Aorta (tissue), 5 donors: ENCODE data around the gene RAD51C. TPM values are rescaled to one million over a fixed set of nuclear protein-coding genes. Genes with fewer than 3 reads are reported as not detected.
A peak's percentile ranks its signal among the peaks of the same experiment; 100 is the strongest.
"Not testable (repeated sequence)": the region's sequence is repeated elsewhere in the genome, so short reads cannot be mapped to it uniquely, and the experiment has no call there.

Experiments
- ATAC-seq: fragments of 200-7000 bp; cut with Tn5 transposase; one replicate; pipeline ENCODE4 v1.9.1; 2022; ENCODE audit warnings: moderate library complexity; ENCODE audit not compliant: low FRiP score
- DNase-seq, 2 donors: peaks; one replicate each; pipeline ENCODE4 v3.0.0-alpha.2; 2020
- H3K27ac ChIP-seq, 2 donors: one replicate each; pipeline ENCODE4 v1.5.1; 2013; ENCODE audit warnings: low read length in 2 of 2, mild to moderate bottlenecking in 2 of 2, moderate library complexity in 2 of 2, control low read depth in 1 of 2, inconsistent platforms in 1 of 2, low read depth in 1 of 2
- H3K27me3 ChIP-seq, 2 donors: one replicate each; pipeline ENCODE4 v1.6.1; 2013; ENCODE audit warnings: control low read depth in 1 of 2, low read length in 1 of 2, mild to moderate bottlenecking in 1 of 2, moderate library complexity in 1 of 2; ENCODE audit not compliant: insufficient read depth in 2 of 2, control insufficient read depth in 1 of 2
- H3K36me3 ChIP-seq, 2 donors: one replicate each; pipeline ENCODE4 v1.6.1; 2013; ENCODE audit warnings: control low read depth in 1 of 2, low read length in 1 of 2, mild to moderate bottlenecking in 1 of 2; ENCODE audit not compliant: insufficient read depth in 2 of 2, control insufficient read depth in 1 of 2
- H3K4me1 ChIP-seq, 2 donors: one replicate each; pipeline ENCODE4 v1.6.1; 2013; ENCODE audit warnings: low read length in 2 of 2, control low read depth in 1 of 2, mild to moderate bottlenecking in 1 of 2, moderate library complexity in 1 of 2; ENCODE audit not compliant: insufficient read depth in 2 of 2, control insufficient read depth in 1 of 2
- H3K4me3 ChIP-seq, 2 donors: one replicate each; pipeline ENCODE4 v1.5.1; 2013; ENCODE audit warnings: low read length in 2 of 2, control low read depth in 1 of 2, mild to moderate bottlenecking in 1 of 2
- H3K9me3 ChIP-seq: one replicate; pipeline ENCODE4 v1.6.1; 2013; ENCODE audit warnings: mild to moderate bottlenecking, low read length; ENCODE audit not compliant: control insufficient read depth
- WGBS, 2 donors: extraction: QIAGEN DNeasy Blood & Tissue Kit; methylation state at CpG; one replicate each; pipeline ENCODE4 v1.1.7; 2013; 5-methylcytosine and 5-hydroxymethylcytosine counted together
- intact Hi-C, 2 donors: fragments of 100-400 bp; cut with DNase I; formaldehyde crosslinking; loops; one replicate each; pipeline versions ENCODE4 v1.14.2 to v1.15.0; 2022
- long read RNA-seq, 2 donors: library from polyadenylated mRNA; unstranded; transcript quantifications; one replicate each; pipeline ENCODE4 v2.0.0, GENCODE V29; 2020 to 2021
- polyA plus RNA-seq, 2 donors: library from polyadenylated mRNA; stranded (reverse); fragments of 200-250 nt; gene quantifications; one replicate each; pipeline ENCODE4 v1.2.3, GENCODE V29; 2013
- total RNA-seq, 2 donors: library from RNA; stranded (reverse); fragmentation: NEBNext Ultra II Directional; extraction: Animal tissue kit (Norgen Biotek cat#: 25700); gene quantifications; one replicate each; pipeline ENCODE4 v1.2.1, GENCODE V29; 2021
- donor health status: healthy with polysubstance abuse.
- donor health status: Bipolar disorder and iron deficiency.
- donor health status: DM: no; HTN: no; CAD: no.
- donor health status: DM: no; HTN: no; CAD: no.
- donor health status: DM: yes; HTN: yes; CAD: no.

RAD51C gene
- total RNA-seq (10 to 100 TPM; 21.0 to 25.0 TPM), polyA plus RNA-seq (10 to 100 TPM; 20.0 to 37.6 TPM)
- long read RNA-seq, donor 1, transcript RAD51C-201 (9 exons, 2,591 nt), result major isoform, 12 of 32 reads
- long read RNA-seq, donor 1, partial matches to known transcripts, result 3 of 32 reads
- long read RNA-seq, donor 1, other reads (novel, unspliced or antisense), result 14 of 32 reads
- long read RNA-seq, donor 2, partial matches to known transcripts, result 0 of 5 reads
- long read RNA-seq, donor 2, other reads (novel, unspliced or antisense), result 2 of 5 reads

- Histone ChIP-seq H3K27ac (peak within 1 kb of the TSS; percentile 23 to 66), H3K4me1 (no peaks in the 10 kb centered on the region), H3K36me3 (no peaks in the 10 kb centered on the region), H3K4me3 (peak within 1 kb of the TSS; percentile 36 to 73), H3K9me3 (no peaks in the 10 kb centered on the region), H3K27me3 (no peaks in the 10 kb centered on the region)
- intact Hi-C loops, result loop anchor here (5.0 to 10.0 kb wide), 4 partner anchors 60 to 178 kb away; partner anchors contain the start of gene MTMR4 (in 1 of the 2)
- ATAC-seq (peak; percentile 96), DNase-seq (peak; percentile 92 to 93)
- WGBS, 2 donors, result 11 to 12% methylated on average over 50 of the region's 50 CpGs
These were observed at the start of gene RAD51C for GRCh38 chr17:58692239-58693055. TSS of gene RAD51C (plus strand) at chr17:58692602. CDS start at chr17:58692644, 42 bp downstream.

GRCh38 chr17:58643147-58643546 is 49.3 kb upstream of the RAD51C start:
- Histone ChIP-seq H3K4me1 (no peaks in the 10 kb centered on the region), H3K27me3 (no peaks in the 10 kb centered on the region), H3K4me3 (no peak overlapping the region), H3K27ac (no peak overlapping the region), H3K36me3 (no peaks in the 10 kb centered on the region), H3K9me3 (no peaks in the 10 kb centered on the region)
- ATAC-seq, result no peak
- no peak for DNase-seq
- intact Hi-C loops, result no loop called here
- 50% methylated on average over 2 of the region's 2 CpGs for WGBS, 2 donors

GRCh38 chr17:58648236-58648635 is 44.2 kb upstream of the RAD51C start:
- ATAC-seq (no peak), DNase-seq (no peak)
- H3K27me3 ChIP-seq, result no peaks in the 10 kb centered on the region
- no peak overlapping the region for H3K4me3 ChIP-seq
- intact Hi-C loops, result no loop called here
- H3K9me3 ChIP-seq, result no peaks in the 10 kb centered on the region
- H3K27ac ChIP-seq, result no peak overlapping the region
- no peaks in the 10 kb centered on the region for H3K4me1 ChIP-seq
- no peaks in the 10 kb centered on the region for H3K36me3 ChIP-seq

- 44 to 49% methylated on average over 9 to 10 of the region's 10 CpGs for WGBS, 2 donors
- H3K9me3 ChIP-seq, H3K36me3 ChIP-seq, H3K4me1 ChIP-seq, H3K4me3 ChIP-seq, DNase-seq, intact Hi-C loops, H3K27ac ChIP-seq, H3K27me3 ChIP-seq, ATAC-seq: not testable (repeated sequence)
These were observed 34.2 kb upstream of the RAD51C start for GRCh38 chr17:58657962-58658803.

- Histone ChIP-seq H3K27ac (peak overlapping the region in 1 of 2 donors; percentile 39), H3K4me3 (peak overlapping the region in 1 of 2 donors; percentile 54), H3K9me3 (no peaks in the 10 kb centered on the region), H3K36me3 (no peaks in the 10 kb centered on the region), H3K4me1 (no peaks in the 10 kb centered on the region), H3K27me3 (peaks cover 0 to 2% of the 10 kb centered on the region in 2 donors)
- DNase-seq, result peak in 1 of 2 donors; percentile 73
- intact Hi-C loops, result no loop called here
- 1 to 2% methylated on average over 38 of the region's 38 CpGs for WGBS, 2 donors
- ATAC-seq, result peak; percentile 93
These were observed 33.3 kb upstream of the RAD51C start for GRCh38 chr17:58658804-58659713.

- H3K27ac ChIP-seq, intact Hi-C loops, H3K27me3 ChIP-seq, ATAC-seq, H3K36me3 ChIP-seq, H3K4me1 ChIP-seq, H3K9me3 ChIP-seq, DNase-seq, H3K4me3 ChIP-seq: not testable (repeated sequence)
- 44 to 53% methylated on average over 9 of the region's 9 CpGs for WGBS, 2 donors
These were observed 32.7 kb upstream of the RAD51C start for GRCh38 chr17:58659714-58660084.

GRCh38 chr17:58660621-58661020 is 31.8 kb upstream of the RAD51C start:
- H3K36me3 ChIP-seq, result no peaks in the 10 kb centered on the region
- intact Hi-C loops, result no loop called here
- H3K4me3 ChIP-seq, result no peak overlapping the region
- no peak overlapping the region for H3K27ac ChIP-seq
- no peaks in the 10 kb centered on the region for H3K4me1 ChIP-seq
- no peaks in the 10 kb centered on the region for H3K9me3 ChIP-seq
- DNase-seq (no peak), ATAC-seq (no peak)
- H3K27me3 ChIP-seq, result peaks cover 0 to 2% of the 10 kb centered on the region in 2 donors
- WGBS, 2 donors, result 91 to 92% methylated on average over 4 of the region's 4 CpGs

- no peak overlapping the region for H3K4me3 ChIP-seq
- ATAC-seq (no peak), DNase-seq (no peak)
- intact Hi-C loops, result no loop called here
- no peaks in the 10 kb centered on the region for H3K36me3 ChIP-seq
- no peaks in the 10 kb centered on the region for H3K9me3 ChIP-seq
- 91 to 92% methylated on average over 26 of the region's 26 CpGs for WGBS, 2 donors
- H3K27me3 ChIP-seq, result peaks cover 0 to 2% of the 10 kb centered on the region in 2 donors
- H3K4me1 ChIP-seq, result no peaks in the 10 kb centered on the region
- no peak overlapping the region for H3K27ac ChIP-seq
These were observed 30.9 kb upstream of the RAD51C start for GRCh38 chr17:58661499-58661898.
